Activated naive CD4-positive, alpha-beta T cell treated with anti-CD3 and anti-CD28 coated beads, Interleukin-2, amount 10 ng/mL, durations not matched to agents 7 days and 5 days (primary cell): Measurements from ENCODE around the gene CARS1.

Experiments used
- CTCF ChIA-PET: fragments of 350-600 bp; sonication (Branson Sonifier 250); formaldehyde crosslinking; loops from one replicate; lab custom pipeline; 2021; ENCODE audit warnings: antibody characterized with exemption; lab: Charles Lee
- DNase-seq: peaks from one replicate; pipeline ENCODE4 v3.0.0-alpha.2; 2020
- H3K27ac Mint-ChIP-seq: one replicate; pipeline ENCODE4 v1.8.0; 2021; ENCODE audit warnings: mild to moderate bottlenecking, moderate library complexity, mixed read lengths
- H3K27me3 Mint-ChIP-seq: one replicate; pipeline ENCODE4 v1.8.0; 2021; ENCODE audit warnings: mild to moderate bottlenecking, mixed read lengths
- H3K36me3 Mint-ChIP-seq: one replicate; pipeline ENCODE4 v1.8.0; 2021; ENCODE audit warnings: mixed read lengths
- H3K4me1 Mint-ChIP-seq: one replicate; pipeline ENCODE4 v1.8.0; 2021; ENCODE audit warnings: mixed read lengths
- H3K4me3 Mint-ChIP-seq: one replicate; pipeline ENCODE4 v1.8.0; 2021; ENCODE audit warnings: mild to moderate bottlenecking, moderate library complexity, mixed read lengths
- H3K9me3 Mint-ChIP-seq: one replicate; pipeline ENCODE4 v1.8.0; 2021; ENCODE audit warnings: mixed read lengths

Gene CARS1

GRCh38 chr11:2987881-2988861, 69.1 kb downstream of the CARS1 start:
- Mint-ChIP-seq H3K27me3 (peaks cover 4% of the 10 kb centered on the region), H3K36me3 (peaks cover 54% of the 10 kb centered on the region), H3K27ac (peak overlapping the region; percentile 92), H3K4me1 (peaks cover 49% of the 10 kb centered on the region), H3K4me3 (peak overlapping the region; percentile 96), H3K9me3 (no peaks in the 10 kb centered on the region)
- peak; percentile 56 for DNase-seq
- CTCF ChIA-PET = interaction anchor here (0.8 to 1.9 kb wide), 7 partner anchors 11 to 33 kb away, joined by 3 to 13 read pairs (median 5); no protein-coding TSS in a partner anchor

- CTCF ChIA-PET = interaction anchor here (0.9 kb wide), 1 partner anchor 8 kb away, joined by 3 read pairs; no protein-coding TSS in a partner anchor
- Mint-ChIP-seq H3K36me3 (peaks cover 41% of the 10 kb centered on the region), H3K4me3 (no peak overlapping the region), H3K27me3 (no peaks in the 10 kb centered on the region), H3K27ac (no peak overlapping the region), H3K9me3 (no peaks in the 10 kb centered on the region), H3K4me1 (peaks cover 53% of the 10 kb centered on the region)
- DNase-seq = no peak
Observed at GRCh38 chr11:2983908-2984307, 73.3 kb downstream of the CARS1 start.

GRCh38 chr11:2982214-2982613, 75.0 kb downstream of the CARS1 start:
- CTCF ChIA-PET = interaction anchor here (1.2 kb wide), 1 partner anchor 39 kb away, joined by 3 read pairs; no protein-coding TSS in a partner anchor
- peak overlapping the region; percentile 1 for H3K27ac Mint-ChIP-seq
- no peaks in the 10 kb centered on the region for H3K9me3 Mint-ChIP-seq
- no peak overlapping the region for H3K4me3 Mint-ChIP-seq
- H3K27me3 Mint-ChIP-seq = no peaks in the 10 kb centered on the region
- no peak for DNase-seq
- peaks cover 44% of the 10 kb centered on the region for H3K36me3 Mint-ChIP-seq
- peaks cover 49% of the 10 kb centered on the region for H3K4me1 Mint-ChIP-seq

GRCh38 chr11:2981130-2981529, 76.1 kb downstream of the CARS1 start:
- Mint-ChIP-seq H3K36me3 (peaks cover 49% of the 10 kb centered on the region), H3K4me3 (no peak overlapping the region), H3K27ac (no peak overlapping the region), H3K9me3 (no peaks in the 10 kb centered on the region), H3K27me3 (no peaks in the 10 kb centered on the region), H3K4me1 (peaks cover 50% of the 10 kb centered on the region)
- no peak for DNase-seq
- CTCF ChIA-PET = no interaction called here

DNA sequence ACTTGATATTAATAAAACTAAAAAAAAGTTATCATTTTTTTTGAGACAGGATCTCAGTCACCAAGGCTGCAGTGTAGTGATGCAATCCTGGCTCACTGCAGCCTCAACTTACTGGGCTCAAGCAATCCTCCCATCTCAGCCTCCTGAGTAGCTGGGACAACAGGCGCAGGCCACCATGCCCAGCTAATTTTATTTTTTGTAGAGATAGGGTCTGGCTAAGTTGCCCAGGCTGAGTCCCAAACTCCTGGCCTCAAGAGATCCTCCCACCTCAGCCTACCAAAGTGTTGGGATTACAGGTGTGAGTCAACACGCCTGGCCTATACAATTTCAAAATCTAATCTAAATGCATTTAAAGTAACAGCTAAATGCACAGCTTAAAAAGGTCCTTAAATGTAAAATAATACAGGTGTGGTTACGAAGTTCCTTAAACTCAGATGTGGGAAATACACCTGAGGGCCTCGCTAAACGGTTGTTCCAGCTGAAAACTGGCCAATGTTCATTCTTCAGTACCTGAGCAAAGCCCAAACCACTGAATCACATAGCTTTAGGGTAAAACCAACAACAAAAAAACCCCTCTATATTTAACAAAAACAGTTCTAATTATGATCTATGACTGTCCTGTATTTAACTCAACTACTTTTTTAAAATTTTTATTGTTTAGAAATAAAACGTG, 76.9 kb downstream of the CARS1 start:
- CTCF ChIA-PET = no interaction called here
- Mint-ChIP-seq H3K4me3 (no peak overlapping the region), H3K27me3 (no peaks in the 10 kb centered on the region), H3K4me1 (peaks cover 54% of the 10 kb centered on the region), H3K36me3 (peaks cover 53% of the 10 kb centered on the region), H3K27ac (no peak overlapping the region), H3K9me3 (no peaks in the 10 kb centered on the region)
- DNase-seq = no peak

DNA sequence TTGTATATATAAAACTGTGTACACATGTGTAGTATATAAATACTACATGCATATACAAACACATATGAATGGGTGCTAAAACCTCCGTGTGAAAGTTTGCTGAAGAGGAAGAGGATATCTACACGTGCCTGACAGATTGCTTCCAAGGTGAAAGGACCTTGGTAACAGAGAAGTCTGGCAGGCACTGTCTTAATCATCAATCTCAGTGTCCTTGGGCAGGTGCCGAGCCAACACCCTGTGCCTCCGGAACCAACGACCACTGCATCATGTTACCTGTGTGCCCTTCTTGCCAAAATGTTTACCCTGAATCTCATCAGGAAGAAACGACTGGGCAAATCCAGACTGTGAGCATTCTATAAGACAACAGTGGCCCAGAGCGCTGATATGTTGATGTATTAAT, 80.1 kb downstream of the CARS1 start:
- H3K36me3 Mint-ChIP-seq = peaks cover 59% of the 10 kb centered on the region
- no peak for DNase-seq
- H3K4me1 Mint-ChIP-seq = peaks cover 33% of the 10 kb centered on the region
- H3K4me3 Mint-ChIP-seq = no peak overlapping the region
- no peak overlapping the region for H3K27ac Mint-ChIP-seq
- CTCF ChIA-PET = interaction anchor here (3.1 to 3.7 kb wide), 3 partner anchors 14 to 61 kb away, joined by 13 to 60 read pairs (median 18); partner anchors contain the start of gene NAP1L4
- H3K9me3 Mint-ChIP-seq = no peaks in the 10 kb centered on the region
- no peaks in the 10 kb centered on the region for H3K27me3 Mint-ChIP-seq

DNA sequence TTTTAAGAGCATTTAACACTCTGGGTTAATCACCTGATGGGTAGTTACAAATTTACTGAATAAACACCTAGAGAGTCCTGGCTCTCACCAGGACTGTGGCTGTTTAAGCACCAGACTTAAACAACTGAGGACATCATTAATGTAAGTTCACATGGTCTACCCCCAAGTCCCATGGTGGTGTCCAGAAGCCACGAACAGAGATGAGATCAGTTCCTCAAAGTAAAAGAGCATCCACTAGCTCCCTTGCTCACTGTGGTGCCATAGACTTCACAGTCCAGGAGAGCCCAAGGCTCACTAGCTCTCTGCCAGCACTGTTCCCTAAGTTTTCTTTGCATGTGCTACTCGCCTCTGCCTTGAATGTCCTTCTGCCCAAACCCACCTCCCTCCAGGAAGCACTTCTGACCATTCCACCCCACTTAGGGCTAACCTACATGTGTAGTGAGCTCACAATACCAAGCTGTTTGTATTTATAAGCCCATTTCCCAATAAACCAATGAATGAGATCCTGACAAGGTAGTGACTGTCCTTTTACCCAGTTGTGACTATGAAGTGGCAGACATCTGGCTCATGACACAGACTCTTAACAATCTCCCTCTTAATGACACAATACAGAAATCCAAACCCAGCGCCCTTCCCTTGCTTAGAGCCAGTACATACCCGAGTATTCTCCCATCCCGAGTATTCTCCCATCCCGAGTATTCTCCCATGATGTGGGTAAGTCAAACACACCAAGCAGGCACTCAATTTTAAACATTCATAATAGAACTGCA, 80.7 kb downstream of the CARS1 start:
- H3K36me3 Mint-ChIP-seq = peaks cover 59% of the 10 kb centered on the region
- peak overlapping the region; percentile 56 for H3K27ac Mint-ChIP-seq
- H3K27me3 Mint-ChIP-seq = no peaks in the 10 kb centered on the region
- H3K9me3 Mint-ChIP-seq = no peaks in the 10 kb centered on the region
- no peak for DNase-seq
- CTCF ChIA-PET = interaction anchor here (0.7 to 3.7 kb wide), 17 partner anchors 10 to 114 kb away, joined by 3 to 60 read pairs (median 5); partner anchors contain the start of genes CARS1 and NAP1L4
- no peak overlapping the region for H3K4me3 Mint-ChIP-seq
- H3K4me1 Mint-ChIP-seq = peaks cover 27% of the 10 kb centered on the region

DNA sequence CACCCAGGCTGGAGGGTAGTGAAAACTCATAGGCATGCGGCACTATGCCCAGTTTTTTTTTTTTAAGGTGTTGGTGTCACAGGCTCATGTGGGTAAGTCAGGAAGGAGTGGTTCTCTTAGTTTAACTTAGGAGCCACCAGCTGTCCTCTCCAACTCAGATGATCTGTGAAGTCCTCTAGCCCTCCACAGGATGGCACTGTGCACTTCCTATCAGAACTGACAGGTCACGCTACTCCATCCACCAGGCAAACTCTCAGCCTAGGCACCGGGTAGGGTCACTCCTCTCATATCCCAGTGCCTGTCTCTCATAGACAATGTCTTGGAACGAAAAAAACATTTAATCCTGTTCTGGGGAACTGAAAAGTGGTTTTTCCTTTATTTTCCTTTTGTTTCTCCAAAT, 81.6 kb downstream of the CARS1 start:
- H3K9me3 Mint-ChIP-seq = no peaks in the 10 kb centered on the region
- H3K4me3 Mint-ChIP-seq = no peak overlapping the region
- CTCF ChIA-PET = interaction anchor here (0.6 to 3.7 kb wide), 19 partner anchors 8 to 115 kb away, joined by 3 to 60 read pairs (median 4); partner anchors contain the start of genes CARS1 and NAP1L4
- peaks cover 65% of the 10 kb centered on the region for H3K36me3 Mint-ChIP-seq
- peak; percentile 65 for DNase-seq
- peak overlapping the region; percentile 37 for H3K27ac Mint-ChIP-seq
- H3K4me1 Mint-ChIP-seq = peaks cover 27% of the 10 kb centered on the region
- H3K27me3 Mint-ChIP-seq = no peaks in the 10 kb centered on the region

DNA sequence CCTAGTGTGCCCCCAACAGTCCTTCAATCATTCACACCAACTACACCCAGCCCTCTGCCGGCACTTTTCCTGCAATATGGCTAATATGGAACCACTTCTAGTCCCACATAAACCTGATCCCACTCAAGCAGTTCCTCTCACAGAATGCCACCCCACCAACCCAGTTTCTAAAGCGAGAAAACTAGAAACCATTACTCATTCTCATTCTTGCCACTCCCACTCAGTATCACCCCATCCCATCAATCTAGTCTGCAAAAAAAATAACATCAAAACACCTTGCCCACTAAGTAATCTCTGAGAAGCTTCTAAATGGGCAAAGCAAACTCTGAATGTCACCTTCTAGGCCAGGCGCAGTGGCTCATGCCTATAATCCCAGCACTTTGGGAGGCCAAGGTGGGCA, 83.0 kb downstream of the CARS1 start:
- Mint-ChIP-seq H3K36me3 (peaks cover 74% of the 10 kb centered on the region), H3K9me3 (no peaks in the 10 kb centered on the region), H3K27ac (no peak overlapping the region), H3K4me1 (peaks cover 25% of the 10 kb centered on the region), H3K4me3 (no peak overlapping the region), H3K27me3 (no peaks in the 10 kb centered on the region)
- CTCF ChIA-PET = interaction anchor here (1.3 to 3.7 kb wide), 7 partner anchors 17 to 116 kb away, joined by 3 to 60 read pairs (median 18); partner anchors contain the start of gene NAP1L4
- no peak for DNase-seq

GRCh38 chr11:2968341-2968900, 88.8 kb downstream of the CARS1 start:
- DNase-seq = no peak
- Mint-ChIP-seq H3K27ac (no peak overlapping the region), H3K27me3 (no peaks in the 10 kb centered on the region), H3K4me1 (peaks cover 10% of the 10 kb centered on the region), H3K36me3 (peaks cover 81% of the 10 kb centered on the region), H3K9me3 (no peaks in the 10 kb centered on the region), H3K4me3 (no peak overlapping the region)
- CTCF ChIA-PET = interaction anchor here (1.3 kb wide), 2 partner anchors 13 to 38 kb away, joined by 3 read pairs; no protein-coding TSS in a partner anchor

- CTCF ChIA-PET = interaction anchor here (2.1 kb wide), 1 partner anchor 56 kb away, joined by 7 read pairs; no protein-coding TSS in a partner anchor
- peaks cover 85% of the 10 kb centered on the region for H3K36me3 Mint-ChIP-seq
- peaks cover 21% of the 10 kb centered on the region for H3K4me1 Mint-ChIP-seq
- H3K4me3 Mint-ChIP-seq = no peak overlapping the region
- no peak for DNase-seq
- no peaks in the 10 kb centered on the region for H3K9me3 Mint-ChIP-seq
- H3K27me3 Mint-ChIP-seq = no peaks in the 10 kb centered on the region
- no peak overlapping the region for H3K27ac Mint-ChIP-seq
Observed at GRCh38 chr11:2964782-2965181, 92.4 kb downstream of the CARS1 start.

- Mint-ChIP-seq H3K4me1 (peaks cover 21% of the 10 kb centered on the region), H3K9me3 (no peaks in the 10 kb centered on the region), H3K27me3 (no peaks in the 10 kb centered on the region), H3K27ac (no peak overlapping the region), H3K4me3 (no peak overlapping the region), H3K36me3 (peaks cover 87% of the 10 kb centered on the region)
- no peak for DNase-seq
- CTCF ChIA-PET = interaction anchor here (0.8 to 1.3 kb wide), 3 partner anchors 11 to 57 kb away, joined by 3 read pairs; no protein-coding TSS in a partner anchor
Observed at GRCh38 chr11:2963761-2964160, 93.5 kb downstream of the CARS1 start.
